Lower leg skin (tissue), 4 donors: Measurements from ENCODE around the gene TENT4B. TPM values are rescaled to one million over a fixed set of nuclear protein-coding genes. Genes with fewer than 3 reads are reported as not detected.

ENCODE experiments used
- DNase-seq, 2 donors: peaks; one replicate each; pipeline ENCODE4 v3.0.0-alpha.2; 2019; ENCODE audit warnings: low spot score in 2 of 2
- H3K4me3 ChIP-seq: fragments of 200-600 bp; sonication (generic); 2 replicates; pipeline ENCODE4 v1.5.1; 2017; ENCODE audit warnings: mild to moderate bottlenecking, low read depth; ENCODE audit not compliant: poor library complexity, severe bottlenecking
- POLR2A ChIP-seq, 2 donors: fragments of 450-650 bp; IDR thresholded peaks; one replicate each; pipeline ENCODE4 v1.6.1; 2016 to 2017; ENCODE audit warnings: antibody characterized with exemption in 2 of 2, mild to moderate bottlenecking in 1 of 2, moderate library complexity in 1 of 2
- WGBS, 2 donors: methylation state at CpG; one replicate each; pipeline ENCODE4 v1.1.5; 2018; 5-methylcytosine and 5-hydroxymethylcytosine counted together
- intact Hi-C: fragments of 100-400 bp; cut with DNase I; formaldehyde crosslinking; loops from one replicate; pipeline ENCODE4 v1.15.0; 2023; ENCODE audit warnings: low total_unique reads
- total RNA-seq, 4 donors: library from RNA; depleted of rRNA; stranded (reverse); fragments of >200 nt; gene quantifications; one replicate each; pipeline ENCODE4 v1.1.0, GENCODE V29; 2016
- TF ChIP-seq, protein P1 (sequence below), 3 donors: fragments of 450-650 bp; IDR thresholded peaks; one replicate each; pipeline ENCODE4 v1.5.1; 2016; ENCODE audit warnings: antibody characterized with exemption in 3 of 3, mild to moderate bottlenecking in 3 of 3, moderate library complexity in 2 of 3

Gene TENT4B
- total RNA-seq, 4 donors from 2014 or later = 9.1 to 14.7 (median 12.6) TPM

- intact Hi-C loops = loop anchor here (5.0 kb wide), 1 partner anchor 182 kb away; the partner anchor contains the start of gene CNEP1R1
- DNase-seq = no peak
- 68 to 73% methylated on average over 7 of the region's 7 CpGs for WGBS, 2 donors
- no peak for TF ChIP-seq POLR2A (IDR thresholded peaks at IDR 0.05)
- TF ChIP-seq, protein P1, sequence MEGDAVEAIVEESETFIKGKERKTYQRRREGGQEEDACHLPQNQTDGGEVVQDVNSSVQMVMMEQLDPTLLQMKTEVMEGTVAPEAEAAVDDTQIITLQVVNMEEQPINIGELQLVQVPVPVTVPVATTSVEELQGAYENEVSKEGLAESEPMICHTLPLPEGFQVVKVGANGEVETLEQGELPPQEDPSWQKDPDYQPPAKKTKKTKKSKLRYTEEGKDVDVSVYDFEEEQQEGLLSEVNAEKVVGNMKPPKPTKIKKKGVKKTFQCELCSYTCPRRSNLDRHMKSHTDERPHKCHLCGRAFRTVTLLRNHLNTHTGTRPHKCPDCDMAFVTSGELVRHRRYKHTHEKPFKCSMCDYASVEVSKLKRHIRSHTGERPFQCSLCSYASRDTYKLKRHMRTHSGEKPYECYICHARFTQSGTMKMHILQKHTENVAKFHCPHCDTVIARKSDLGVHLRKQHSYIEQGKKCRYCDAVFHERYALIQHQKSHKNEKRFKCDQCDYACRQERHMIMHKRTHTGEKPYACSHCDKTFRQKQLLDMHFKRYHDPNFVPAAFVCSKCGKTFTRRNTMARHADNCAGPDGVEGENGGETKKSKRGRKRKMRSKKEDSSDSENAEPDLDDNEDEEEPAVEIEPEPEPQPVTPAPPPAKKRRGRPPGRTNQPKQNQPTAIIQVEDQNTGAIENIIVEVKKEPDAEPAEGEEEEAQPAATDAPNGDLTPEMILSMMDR (IDR thresholded peaks at IDR 0.05) = no peak
- H3K4me3 ChIP-seq = no peak overlapping the region
Observed at GRCh38 chr16:50209546-50210265, 56.6 kb downstream of the TENT4B start.

DNA sequence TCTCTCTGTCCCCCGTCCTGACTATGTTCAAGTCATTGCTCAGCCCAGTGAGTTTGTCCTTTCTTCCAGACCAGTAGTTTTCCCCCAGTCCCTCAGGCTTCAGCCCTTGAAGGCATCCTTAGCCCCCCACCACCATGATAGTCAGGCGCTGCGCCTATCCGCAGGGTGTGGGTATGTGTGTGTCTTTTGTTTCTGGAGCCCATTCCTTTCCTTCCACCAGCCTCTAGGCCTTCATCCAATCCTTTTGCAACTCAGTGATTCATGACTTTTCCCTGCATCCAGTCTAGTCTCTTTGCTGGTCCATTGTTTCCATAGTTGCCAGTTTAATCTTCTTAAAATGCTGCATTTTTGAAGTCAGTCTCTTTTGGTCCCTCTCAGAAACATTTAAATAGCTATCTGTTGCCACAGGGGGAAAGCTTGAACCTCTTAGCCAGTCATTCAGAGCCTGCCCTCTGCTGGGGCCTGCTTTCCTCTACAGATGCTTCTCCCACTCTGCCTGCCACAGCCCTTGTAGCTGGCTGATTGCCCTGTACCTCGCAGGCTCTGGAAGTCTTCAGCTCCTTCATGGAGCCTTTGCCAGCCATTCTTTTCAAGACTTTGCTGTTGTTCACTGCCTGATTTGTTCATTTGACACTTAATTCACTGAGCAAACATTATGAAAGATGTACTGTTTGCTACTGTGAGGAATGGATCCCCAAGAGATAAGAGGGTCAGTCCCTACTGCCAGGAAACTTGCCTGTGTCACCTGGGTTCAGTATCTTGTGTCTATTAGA lies 57.3 kb downstream of the TENT4B start:
- peak; percentile 51 to 91 for DNase-seq
- intact Hi-C loops = loop anchor here (5.0 kb wide), 1 partner anchor 183 kb away; the partner anchor contains the start of gene CNEP1R1
- H3K4me3 ChIP-seq = no peak overlapping the region
- 48 to 64% methylated on average over 5 of the region's 5 CpGs for WGBS, 2 donors
- TF ChIP-seq, protein P1 (IDR thresholded peaks at IDR 0.05) = no peak
- TF ChIP-seq POLR2A (IDR thresholded peaks at IDR 0.05) = no peak

- TF ChIP-seq, protein P1 (IDR thresholded peaks at IDR 0.05) = peak in 1 of 3 donors; percentile 66
- TF ChIP-seq POLR2A (IDR thresholded peaks at IDR 0.05) = no peak
- intact Hi-C loops = loop anchor here (5.0 kb wide), 1 partner anchor 187 kb away; the partner anchor contains the start of gene CNEP1R1
- WGBS, 2 donors = 48% methylated on average over 4 of the region's 4 CpGs
- no peak for DNase-seq
- H3K4me3 ChIP-seq = no peak overlapping the region
Observed at GRCh38 chr16:50213939-50214519, 60.9 kb downstream of the TENT4B start.

DNA sequence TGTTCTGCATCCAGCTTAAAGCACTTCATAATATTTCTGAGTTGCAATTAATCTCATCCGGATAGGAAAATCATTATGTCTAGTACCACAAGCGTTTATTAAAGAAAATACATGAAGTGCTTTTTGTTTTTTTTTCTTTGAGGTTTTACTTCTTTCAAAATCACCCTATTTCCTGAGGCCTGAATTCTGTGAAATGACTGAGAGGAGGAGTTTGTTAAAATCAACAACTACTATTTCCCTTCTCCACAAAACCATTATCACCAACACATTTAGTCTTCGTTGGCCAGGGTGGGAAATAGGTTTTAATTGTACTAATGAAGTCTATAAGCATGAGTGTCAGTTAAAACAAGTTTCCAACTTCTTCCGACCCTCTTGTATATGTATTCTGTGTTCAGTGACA lies 62.6 kb downstream of the TENT4B start:
- DNase-seq = no peak
- H3K4me3 ChIP-seq = no peak overlapping the region
- WGBS, 2 donors = 88 to 91% methylated on average over 4 of the region's 4 CpGs
- intact Hi-C loops = no loop called here
- TF ChIP-seq, protein P1 (IDR thresholded peaks at IDR 0.05) = no peak
- no peak for TF ChIP-seq POLR2A (IDR thresholded peaks at IDR 0.05)

DNA sequence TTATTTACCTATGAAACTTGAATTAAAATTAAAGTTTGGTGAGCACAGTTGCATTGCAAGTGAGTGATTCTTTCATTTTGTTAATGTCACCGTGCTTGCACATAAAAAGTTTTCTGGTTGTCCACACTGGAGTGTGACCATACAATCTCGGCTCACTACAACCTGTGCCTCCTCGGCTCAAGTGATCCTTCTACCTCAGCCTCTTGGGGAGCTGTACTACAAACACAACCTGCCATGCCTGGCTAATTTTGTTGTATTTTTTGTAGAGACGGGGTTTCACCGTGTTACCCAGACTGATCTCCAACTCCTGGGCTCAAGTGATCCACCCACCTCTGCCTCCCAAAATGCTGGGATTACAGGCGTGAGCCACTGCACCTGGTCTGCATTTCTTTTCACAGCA lies 63.1 kb downstream of the TENT4B start:
- no peak for TF ChIP-seq POLR2A (IDR thresholded peaks at IDR 0.05)
- TF ChIP-seq, protein P1 (IDR thresholded peaks at IDR 0.05) = no peak
- H3K4me3 ChIP-seq = no peak overlapping the region
- 89 to 93% methylated on average over 6 of the region's 6 CpGs for WGBS, 2 donors
- no peak for DNase-seq
- intact Hi-C loops = no loop called here
